Psoas muscle (tissue), 8 donors: Measurements from ENCODE around the gene GLB1L2. TPM values are rescaled to one million over a fixed set of nuclear protein-coding genes. Genes with fewer than 3 reads are reported as not detected.

ENCODE experiments used
- ATAC-seq, 4 donors: fragments of 200-7000 bp; cut with Tn5 transposase; one replicate each; pipeline ENCODE4 v1.9.1; 2020; ENCODE audit warnings: moderate library complexity in 3 of 4, mild to moderate bottlenecking in 2 of 4
- DNase-seq, 2 donors: peaks; one replicate each; pipeline ENCODE4 v3.0.0-alpha.2; 2020
- H3K27ac ChIP-seq: fragments of 200-600 bp; one replicate; pipeline ENCODE4 v1.8.0; 2022
- H3K27me3 ChIP-seq, 3 donors: fragments of 200-600 bp in 1 of 3; one replicate each; pipeline versions ENCODE4 v1.6.1 to v1.8.0; 2013 to 2022; ENCODE audit warnings: low read length in 2 of 3, mild to moderate bottlenecking in 2 of 3, moderate library complexity in 1 of 3; ENCODE audit not compliant: insufficient read depth in 3 of 3
- H3K36me3 ChIP-seq, 2 donors: fragments of 200-600 bp in 1 of 2; one replicate each; pipeline versions ENCODE4 v1.6.1 to v1.8.0; 2013 to 2022; ENCODE audit warnings: low read depth in 1 of 2, mild to moderate bottlenecking in 1 of 2, moderate library complexity in 1 of 2; ENCODE audit not compliant: insufficient read depth in 1 of 2
- H3K4me1 ChIP-seq: fragments of 200-600 bp; one replicate; pipeline ENCODE4 v1.8.0; 2022
- H3K4me3 ChIP-seq: fragments of 200-600 bp; one replicate; pipeline ENCODE4 v1.8.0; 2022; ENCODE audit warnings: mild to moderate bottlenecking
- H3K9me3 ChIP-seq: fragments of 200-600 bp; one replicate; pipeline ENCODE4 v1.8.0; 2022
- WGBS, 3 donors: extraction: QIAGEN DNeasy Blood & Tissue Kit; methylation state at CpG; one replicate each; pipeline versions ENCODE4 v1.1.6 to v1.1.7; 2013; 5-methylcytosine and 5-hydroxymethylcytosine counted together
- intact Hi-C, 2 donors: fragments of 100-400 bp; cut with DNase I; formaldehyde crosslinking; loops; one replicate each; pipeline versions ENCODE4 v1.11.0 to v1.14.2; 2022
- polyA plus RNA-seq, 3 donors: library from polyadenylated mRNA; stranded (reverse); fragments of 200-250 nt; gene quantifications; one replicate each; pipeline ENCODE4 v1.2.3, GENCODE V29; 2013
- total RNA-seq, 4 donors: library from RNA; stranded (reverse); fragmentation: NEBNext Ultra II Directional in 2 of 4; extraction: Animal tissue kit (Norgen Biotek cat#: 25700) in 2 of 4; gene quantifications; one replicate each; pipeline versions ENCODE4 v1.2.1 to v1.2.4, GENCODE V29; 2021 to 2023
- TF ChIP-seq, protein P1 (sequence below): fragments of 200-600 bp; IDR thresholded peaks from one replicate; pipeline ENCODE4 v1.8.0; 2022; ENCODE audit warnings: antibody characterized with exemption
- donor health status: healthy with polysubstance abuse.
- donor health status: DM: no; HTN: no; CAD: no; lungs with moderate emphysema.
- donor health status: Bipolar disorder and iron deficiency.
- donor health status: healthy.
- donor health status: DM: yes; HTN: yes; CAD: no.
- donor health status: DM: no; HTN: no; CAD: no.
- donor health status: DM: no; HTN: no; CAD: no.
- donor health status: DM: yes; HTN: yes; CAD: no.

The GLB1L2 gene
- total and polyA plus RNA-seq, 7 donors: 0.14 to 1.5 (median 0.91) TPM

DNA sequence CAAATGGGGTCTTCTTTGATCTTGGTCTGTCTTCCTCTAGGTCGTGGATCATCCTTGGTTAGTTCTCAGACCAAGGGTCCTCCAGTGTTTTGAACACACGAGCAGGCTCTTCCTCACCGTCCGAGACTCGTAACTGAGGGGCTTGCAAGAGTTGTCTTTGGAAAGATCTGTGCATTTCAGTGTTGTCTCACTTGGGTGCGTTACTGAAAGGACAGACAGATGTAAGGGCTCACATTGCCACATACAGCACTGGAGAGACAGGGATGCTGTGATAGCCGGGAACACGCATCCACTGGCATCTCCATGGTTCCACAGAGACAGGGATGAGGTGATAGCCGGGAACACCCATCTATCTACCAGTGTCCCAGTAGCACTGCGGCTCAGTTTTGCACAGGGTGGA lies 15.7 kb downstream of the GLB1L2 start:
- ATAC-seq (no peak), DNase-seq (no peak)
- no peaks in the 10 kb centered on the region for H3K4me1 ChIP-seq
- intact Hi-C loops: no loop called here
- no peak overlapping the region for H3K27ac ChIP-seq
- H3K36me3 ChIP-seq: no peaks in the 10 kb centered on the region
- peaks cover 3% of the 10 kb centered on the region for H3K9me3 ChIP-seq
- 81 to 85% (median 85%) methylated on average over 10 of the region's 10 CpGs for WGBS, 3 donors
- TF ChIP-seq, protein P1, sequence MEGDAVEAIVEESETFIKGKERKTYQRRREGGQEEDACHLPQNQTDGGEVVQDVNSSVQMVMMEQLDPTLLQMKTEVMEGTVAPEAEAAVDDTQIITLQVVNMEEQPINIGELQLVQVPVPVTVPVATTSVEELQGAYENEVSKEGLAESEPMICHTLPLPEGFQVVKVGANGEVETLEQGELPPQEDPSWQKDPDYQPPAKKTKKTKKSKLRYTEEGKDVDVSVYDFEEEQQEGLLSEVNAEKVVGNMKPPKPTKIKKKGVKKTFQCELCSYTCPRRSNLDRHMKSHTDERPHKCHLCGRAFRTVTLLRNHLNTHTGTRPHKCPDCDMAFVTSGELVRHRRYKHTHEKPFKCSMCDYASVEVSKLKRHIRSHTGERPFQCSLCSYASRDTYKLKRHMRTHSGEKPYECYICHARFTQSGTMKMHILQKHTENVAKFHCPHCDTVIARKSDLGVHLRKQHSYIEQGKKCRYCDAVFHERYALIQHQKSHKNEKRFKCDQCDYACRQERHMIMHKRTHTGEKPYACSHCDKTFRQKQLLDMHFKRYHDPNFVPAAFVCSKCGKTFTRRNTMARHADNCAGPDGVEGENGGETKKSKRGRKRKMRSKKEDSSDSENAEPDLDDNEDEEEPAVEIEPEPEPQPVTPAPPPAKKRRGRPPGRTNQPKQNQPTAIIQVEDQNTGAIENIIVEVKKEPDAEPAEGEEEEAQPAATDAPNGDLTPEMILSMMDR: no peak
- H3K4me3 ChIP-seq: no peak overlapping the region
- no peaks in the 10 kb centered on the region for H3K27me3 ChIP-seq

DNA sequence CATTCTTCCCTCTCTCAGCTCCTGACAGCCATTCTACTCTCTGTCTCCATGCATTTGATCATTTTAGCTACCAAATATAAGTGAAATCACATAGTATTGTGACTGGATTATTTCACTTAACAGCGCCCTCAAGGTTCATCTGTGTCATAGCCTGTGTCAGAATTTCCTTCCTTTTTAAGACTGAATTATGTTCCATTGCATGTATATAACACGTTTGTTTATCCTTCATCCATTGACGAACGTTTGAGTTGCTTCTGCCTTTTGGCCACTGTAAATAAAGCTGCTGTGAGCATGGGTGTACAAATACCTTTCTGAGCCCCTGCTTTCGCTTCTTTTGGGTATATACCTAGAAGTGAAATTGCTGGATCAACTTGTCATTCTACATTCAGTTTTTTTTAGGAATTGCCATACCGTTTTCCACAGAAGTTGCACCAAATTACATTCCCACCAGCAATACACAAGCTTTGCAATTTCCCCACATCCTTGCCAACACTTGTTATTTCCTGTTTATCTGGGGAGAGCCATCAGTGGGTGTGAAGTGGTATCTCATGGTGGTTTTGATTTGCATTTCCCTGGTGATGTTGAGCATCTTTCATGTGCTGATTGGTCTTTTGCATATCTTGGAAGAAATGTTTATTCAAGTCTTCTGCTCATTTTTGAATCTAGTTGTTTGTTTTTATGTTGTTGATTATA lies 17.5 kb downstream of the GLB1L2 start:
- H3K27me3 ChIP-seq: no peaks in the 10 kb centered on the region
- 66 to 74% (median 67%) methylated on average over 6 of the region's 6 CpGs for WGBS, 3 donors

DNA sequence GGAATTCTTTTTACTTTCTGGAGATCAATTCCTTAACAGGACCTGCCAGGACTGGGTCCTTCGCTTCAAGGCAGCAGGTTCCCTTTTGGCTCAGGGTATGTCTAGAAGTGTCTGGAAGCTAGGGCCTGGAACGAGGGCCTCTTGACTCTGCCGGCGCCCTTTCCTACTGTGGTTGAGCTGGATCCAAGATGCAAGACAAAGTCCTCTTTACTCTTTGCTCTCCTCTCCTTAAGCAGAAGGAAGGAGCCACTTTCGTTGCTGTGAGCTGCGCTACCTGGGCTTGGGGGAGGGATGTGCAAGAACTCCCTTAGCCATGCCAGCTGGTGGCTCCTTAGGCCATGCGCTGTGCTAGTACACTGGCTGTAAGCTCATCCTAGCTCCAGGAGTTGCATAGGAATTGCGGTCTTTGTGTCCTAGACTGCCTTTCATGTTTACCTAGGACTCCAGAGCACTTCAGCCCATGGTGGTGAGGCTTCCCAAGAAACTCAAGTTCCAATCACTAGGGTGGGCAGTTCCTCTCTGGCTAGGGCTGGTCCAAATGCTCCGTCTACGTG lies 18.1 kb downstream of the GLB1L2 start:
- no peaks in the 10 kb centered on the region for H3K4me1 ChIP-seq
- 80 to 87% (median 86%) methylated on average over 10 of the region's 10 CpGs for WGBS, 3 donors
- no peaks in the 10 kb centered on the region for H3K27me3 ChIP-seq
- TF ChIP-seq, protein P1: no peak
- no peaks in the 10 kb centered on the region for H3K36me3 ChIP-seq
- peaks cover 3% of the 10 kb centered on the region for H3K9me3 ChIP-seq
- H3K27ac ChIP-seq: no peak overlapping the region
- ATAC-seq (no peak), DNase-seq (no peak)
- H3K4me3 ChIP-seq: no peak overlapping the region
- intact Hi-C loops: no loop called here

More for the DNA sequence above, 17.5 kb downstream of the GLB1L2 start:
- DNase-seq (no peak), ATAC-seq (no peak)
- Histone ChIP-seq H3K27ac (no peak overlapping the region), H3K4me3 (no peak overlapping the region), H3K4me1 (no peaks in the 10 kb centered on the region), H3K9me3 (peaks cover 3% of the 10 kb centered on the region), H3K36me3 (no peaks in the 10 kb centered on the region)
- intact Hi-C loops: no loop called here
- TF ChIP-seq, protein P1: no peak

DNA sequence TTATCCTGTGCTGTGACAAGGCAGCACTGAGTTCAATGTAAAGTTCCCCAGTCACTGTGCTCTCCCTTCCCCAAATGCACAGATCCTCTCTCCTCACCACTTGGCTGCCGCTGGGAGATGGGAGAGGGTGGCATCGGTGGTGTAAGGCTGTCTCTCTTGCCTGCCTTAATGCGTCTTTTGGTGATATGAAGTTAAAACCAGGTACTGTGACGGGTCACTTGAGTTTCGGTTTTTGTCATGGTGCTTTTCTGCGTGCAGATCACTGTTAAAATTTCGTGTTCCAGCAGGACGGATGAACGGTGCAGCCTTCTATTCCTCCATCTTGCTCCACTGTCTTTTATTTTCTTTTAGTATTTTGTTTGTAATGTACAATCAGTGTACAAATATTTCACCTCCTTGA lies 18.6 kb downstream of the GLB1L2 start:
- H3K4me1 ChIP-seq: no peaks in the 10 kb centered on the region
- TF ChIP-seq, protein P1: no peak
- peaks cover 0 to under 1% (median 0%) of the 10 kb centered on the region in 3 donors for H3K27me3 ChIP-seq
- intact Hi-C loops: no loop called here
- no peak for ATAC-seq
- no peak for DNase-seq
- H3K36me3 ChIP-seq: no peaks in the 10 kb centered on the region
- no peak overlapping the region for H3K4me3 ChIP-seq
- no peak overlapping the region for H3K27ac ChIP-seq
- 88 to 92% (median 91%) methylated on average over 9 of the region's 9 CpGs for WGBS, 3 donors
- peaks cover 3% of the 10 kb centered on the region for H3K9me3 ChIP-seq

DNA sequence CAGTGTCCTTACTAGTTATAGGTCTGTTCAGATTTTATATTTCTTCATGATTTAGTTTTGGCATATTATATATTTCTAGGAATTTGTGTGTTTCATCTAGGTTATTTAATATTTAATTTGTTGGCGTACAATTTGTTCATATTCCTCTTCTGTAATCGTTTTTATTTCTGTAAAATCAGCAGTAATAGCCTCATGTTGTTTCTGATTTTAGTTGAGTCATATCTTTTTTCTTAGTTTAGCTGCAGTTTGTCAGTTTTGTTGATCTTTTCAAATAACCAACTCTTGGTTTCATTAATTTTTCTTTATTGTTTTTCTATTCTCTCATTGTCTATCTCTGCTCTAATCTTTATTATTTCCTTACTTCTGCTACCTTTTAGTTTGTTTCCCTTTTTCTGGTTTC lies 20.3 kb downstream of the GLB1L2 start:
- Histone ChIP-seq H3K4me3 (no peak overlapping the region), H3K27ac (no peak overlapping the region), H3K27me3 (peaks cover 0 to 2% (median 0%) of the 10 kb centered on the region in 3 donors), H3K9me3 (peaks cover 3% of the 10 kb centered on the region), H3K36me3 (no peaks in the 10 kb centered on the region), H3K4me1 (no peaks in the 10 kb centered on the region)
- 83 to 86% (median 85%) methylated on average over 2 of the region's 2 CpGs for WGBS, 3 donors
- DNase-seq: no peak
- intact Hi-C loops: no loop called here
- TF ChIP-seq, protein P1: no peak
- no peak for ATAC-seq
